Upper lobe of left lung (tissue), 4 donors: ENCODE data around the gene MVK.

ENCODE experiments used
- CTCF ChIP-seq, 6 experiments: fragments of 450-650 bp in 4 of 6; fragments of 200-600 bp in 2 of 6; sonication (generic) in 2 of 6; IDR thresholded peaks; one replicate each; pipeline ENCODE4 v1.5.1; 2016 to 2019; ENCODE audit warnings: antibody characterized with exemption in 6 of 6
- EP300 ChIP-seq, 4 donors: sonication (generic); formaldehyde crosslinking; IDR thresholded peaks; one replicate each; pipeline ENCODE4 v1.5.1; 2017; ENCODE audit warnings: antibody characterized with exemption in 4 of 4, control low read depth in 2 of 4
- POLR2A ChIP-seq, 4 donors: fragments of 450-650 bp; IDR thresholded peaks; one replicate each; pipeline ENCODE4 v1.5.1; 2016 to 2017; ENCODE audit warnings: antibody characterized with exemption in 4 of 4, mild to moderate bottlenecking in 2 of 4
- POLR2AphosphoS5 ChIP-seq, 2 donors: sonication (generic); formaldehyde crosslinking; IDR thresholded peaks; one replicate each; pipeline ENCODE4 v1.5.1; 2017; ENCODE audit warnings: antibody characterized with exemption in 2 of 2

GRCh38 chr12:109625749-109626377, 52.3 kb downstream of the MVK start:
- TF ChIP-seq CTCF (IDR thresholded peaks at IDR 0.05) (no peak), POLR2A (IDR thresholded peaks at IDR 0.05) (no peak), POLR2AphosphoS5 (IDR thresholded peaks at IDR 0.05) (no peak), EP300 (IDR thresholded peaks at IDR 0.05) (no peak)
